Measurements from ENCODE around the gene PTGDR. TPM values are rescaled to one million over a fixed set of nuclear protein-coding genes. Genes with fewer than 3 reads are reported as not detected.

PTGDR gene
- total and polyA plus RNA-seq, 2 of the 8 experiments (the other 6 are each of a cell fraction or from before 2014, with no cell fraction given), result 0.22 to 0.83 TPM

- TF ChIP-seq, protein P1, sequence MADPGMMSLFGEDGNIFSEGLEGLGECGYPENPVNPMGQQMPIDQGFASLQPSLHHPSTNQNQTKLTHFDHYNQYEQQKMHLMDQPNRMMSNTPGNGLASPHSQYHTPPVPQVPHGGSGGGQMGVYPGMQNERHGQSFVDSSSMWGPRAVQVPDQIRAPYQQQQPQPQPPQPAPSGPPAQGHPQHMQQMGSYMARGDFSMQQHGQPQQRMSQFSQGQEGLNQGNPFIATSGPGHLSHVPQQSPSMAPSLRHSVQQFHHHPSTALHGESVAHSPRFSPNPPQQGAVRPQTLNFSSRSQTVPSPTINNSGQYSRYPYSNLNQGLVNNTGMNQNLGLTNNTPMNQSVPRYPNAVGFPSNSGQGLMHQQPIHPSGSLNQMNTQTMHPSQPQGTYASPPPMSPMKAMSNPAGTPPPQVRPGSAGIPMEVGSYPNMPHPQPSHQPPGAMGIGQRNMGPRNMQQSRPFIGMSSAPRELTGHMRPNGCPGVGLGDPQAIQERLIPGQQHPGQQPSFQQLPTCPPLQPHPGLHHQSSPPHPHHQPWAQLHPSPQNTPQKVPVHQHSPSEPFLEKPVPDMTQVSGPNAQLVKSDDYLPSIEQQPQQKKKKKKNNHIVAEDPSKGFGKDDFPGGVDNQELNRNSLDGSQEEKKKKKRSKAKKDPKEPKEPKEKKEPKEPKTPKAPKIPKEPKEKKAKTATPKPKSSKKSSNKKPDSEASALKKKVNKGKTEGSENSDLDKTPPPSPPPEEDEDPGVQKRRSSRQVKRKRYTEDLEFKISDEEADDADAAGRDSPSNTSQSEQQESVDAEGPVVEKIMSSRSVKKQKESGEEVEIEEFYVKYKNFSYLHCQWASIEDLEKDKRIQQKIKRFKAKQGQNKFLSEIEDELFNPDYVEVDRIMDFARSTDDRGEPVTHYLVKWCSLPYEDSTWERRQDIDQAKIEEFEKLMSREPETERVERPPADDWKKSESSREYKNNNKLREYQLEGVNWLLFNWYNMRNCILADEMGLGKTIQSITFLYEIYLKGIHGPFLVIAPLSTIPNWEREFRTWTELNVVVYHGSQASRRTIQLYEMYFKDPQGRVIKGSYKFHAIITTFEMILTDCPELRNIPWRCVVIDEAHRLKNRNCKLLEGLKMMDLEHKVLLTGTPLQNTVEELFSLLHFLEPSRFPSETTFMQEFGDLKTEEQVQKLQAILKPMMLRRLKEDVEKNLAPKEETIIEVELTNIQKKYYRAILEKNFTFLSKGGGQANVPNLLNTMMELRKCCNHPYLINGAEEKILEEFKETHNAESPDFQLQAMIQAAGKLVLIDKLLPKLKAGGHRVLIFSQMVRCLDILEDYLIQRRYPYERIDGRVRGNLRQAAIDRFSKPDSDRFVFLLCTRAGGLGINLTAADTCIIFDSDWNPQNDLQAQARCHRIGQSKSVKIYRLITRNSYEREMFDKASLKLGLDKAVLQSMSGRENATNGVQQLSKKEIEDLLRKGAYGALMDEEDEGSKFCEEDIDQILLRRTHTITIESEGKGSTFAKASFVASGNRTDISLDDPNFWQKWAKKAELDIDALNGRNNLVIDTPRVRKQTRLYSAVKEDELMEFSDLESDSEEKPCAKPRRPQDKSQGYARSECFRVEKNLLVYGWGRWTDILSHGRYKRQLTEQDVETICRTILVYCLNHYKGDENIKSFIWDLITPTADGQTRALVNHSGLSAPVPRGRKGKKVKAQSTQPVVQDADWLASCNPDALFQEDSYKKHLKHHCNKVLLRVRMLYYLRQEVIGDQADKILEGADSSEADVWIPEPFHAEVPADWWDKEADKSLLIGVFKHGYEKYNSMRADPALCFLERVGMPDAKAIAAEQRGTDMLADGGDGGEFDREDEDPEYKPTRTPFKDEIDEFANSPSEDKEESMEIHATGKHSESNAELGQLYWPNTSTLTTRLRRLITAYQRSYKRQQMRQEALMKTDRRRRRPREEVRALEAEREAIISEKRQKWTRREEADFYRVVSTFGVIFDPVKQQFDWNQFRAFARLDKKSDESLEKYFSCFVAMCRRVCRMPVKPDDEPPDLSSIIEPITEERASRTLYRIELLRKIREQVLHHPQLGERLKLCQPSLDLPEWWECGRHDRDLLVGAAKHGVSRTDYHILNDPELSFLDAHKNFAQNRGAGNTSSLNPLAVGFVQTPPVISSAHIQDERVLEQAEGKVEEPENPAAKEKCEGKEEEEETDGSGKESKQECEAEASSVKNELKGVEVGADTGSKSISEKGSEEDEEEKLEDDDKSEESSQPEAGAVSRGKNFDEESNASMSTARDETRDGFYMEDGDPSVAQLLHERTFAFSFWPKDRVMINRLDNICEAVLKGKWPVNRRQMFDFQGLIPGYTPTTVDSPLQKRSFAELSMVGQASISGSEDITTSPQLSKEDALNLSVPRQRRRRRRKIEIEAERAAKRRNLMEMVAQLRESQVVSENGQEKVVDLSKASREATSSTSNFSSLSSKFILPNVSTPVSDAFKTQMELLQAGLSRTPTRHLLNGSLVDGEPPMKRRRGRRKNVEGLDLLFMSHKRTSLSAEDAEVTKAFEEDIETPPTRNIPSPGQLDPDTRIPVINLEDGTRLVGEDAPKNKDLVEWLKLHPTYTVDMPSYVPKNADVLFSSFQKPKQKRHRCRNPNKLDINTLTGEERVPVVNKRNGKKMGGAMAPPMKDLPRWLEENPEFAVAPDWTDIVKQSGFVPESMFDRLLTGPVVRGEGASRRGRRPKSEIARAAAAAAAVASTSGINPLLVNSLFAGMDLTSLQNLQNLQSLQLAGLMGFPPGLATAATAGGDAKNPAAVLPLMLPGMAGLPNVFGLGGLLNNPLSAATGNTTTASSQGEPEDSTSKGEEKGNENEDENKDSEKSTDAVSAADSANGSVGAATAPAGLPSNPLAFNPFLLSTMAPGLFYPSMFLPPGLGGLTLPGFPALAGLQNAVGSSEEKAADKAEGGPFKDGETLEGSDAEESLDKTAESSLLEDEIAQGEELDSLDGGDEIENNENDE (IDR thresholded peaks at IDR 0.05; ENCODE audit: insufficient replicate concordance, low read length), result no peak
- TF ChIP-seq CTBP2 (IDR thresholded peaks at IDR 0.05; ENCODE audit: borderline replicate concordance, insufficient read depth, insufficient read length, low read length) (no peak), BCL11A (IDR thresholded peaks at IDR 0.05; ENCODE audit: low read depth in 2 of 2, low read length in 2 of 2) (no peak), JUND (IDR thresholded peaks at IDR 0.05; ENCODE audit: low read length) (no peak), CREB1 (IDR thresholded peaks at IDR 0.05) (no peak), SP1 (IDR thresholded peaks at IDR 0.05; ENCODE audit: low read depth, low read length) (no peak), POU5F1 (IDR thresholded peaks at IDR 0.05; ENCODE audit: low read depth, low read length) (no peak)
Measured at GRCh38 chr14:52235434-52235833, 32.1 kb upstream of the PTGDR start (continued).

All from H1 (cell line).